Fibroblast of the aortic adventitia (primary cell): ENCODE measurements around the gene ACRV1. TPM values are rescaled to one million over a fixed set of nuclear protein-coding genes. Genes with fewer than 3 reads are reported as not detected.

Source experiments
- DNase-seq: peaks from one replicate; pipeline ENCODE4 v3.0.0-alpha.2; 2010; ENCODE audit warnings: low read depth
- H3K4me3 ChIP-seq: 2 replicates; pipeline ENCODE4 v1.5.1; 2011; ENCODE audit warnings: low read depth, mild to moderate bottlenecking, control low read depth, low read length, moderate library complexity
- total RNA-seq: library from RNA; depleted of rRNA; stranded (reverse); fragments of >200 nt; gene quantifications from 2 replicates; pipeline ENCODE4 v1.2.3, GENCODE V29; 2012; ENCODE audit warnings: low replicate concordance
- TF ChIP-seq, protein P1 (sequence below): IDR thresholded peaks from 2 replicates; pipeline ENCODE4 v1.5.1; 2011; ENCODE audit warnings: mild to moderate bottlenecking, low read length, control low read depth, inconsistent platforms; ENCODE audit not compliant: insufficient read depth

ACRV1 gene
- total RNA-seq, 1 donor: not detected

DNA sequence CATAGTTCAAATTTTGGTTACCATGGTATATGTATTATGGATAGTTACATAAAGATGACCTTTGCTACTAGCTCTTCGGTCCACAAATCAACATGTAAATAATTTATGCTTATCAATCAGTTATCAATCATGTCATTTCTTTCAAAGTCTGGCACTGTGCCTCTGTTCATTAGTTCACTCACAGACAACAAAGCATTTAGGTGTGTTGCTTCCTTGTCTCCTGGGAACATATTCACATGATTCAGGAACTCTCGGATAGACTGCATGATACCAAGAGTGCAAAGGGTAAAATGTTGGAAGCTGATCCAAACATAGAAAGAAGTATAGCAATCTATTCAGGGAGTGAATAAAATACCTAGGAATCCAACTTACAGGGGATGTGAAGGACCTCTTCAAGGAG, 14.3 kb upstream of the ACRV1 start:
- no peak for DNase-seq
- H3K4me3 ChIP-seq: no peak overlapping the region
- TF ChIP-seq, protein P1, sequence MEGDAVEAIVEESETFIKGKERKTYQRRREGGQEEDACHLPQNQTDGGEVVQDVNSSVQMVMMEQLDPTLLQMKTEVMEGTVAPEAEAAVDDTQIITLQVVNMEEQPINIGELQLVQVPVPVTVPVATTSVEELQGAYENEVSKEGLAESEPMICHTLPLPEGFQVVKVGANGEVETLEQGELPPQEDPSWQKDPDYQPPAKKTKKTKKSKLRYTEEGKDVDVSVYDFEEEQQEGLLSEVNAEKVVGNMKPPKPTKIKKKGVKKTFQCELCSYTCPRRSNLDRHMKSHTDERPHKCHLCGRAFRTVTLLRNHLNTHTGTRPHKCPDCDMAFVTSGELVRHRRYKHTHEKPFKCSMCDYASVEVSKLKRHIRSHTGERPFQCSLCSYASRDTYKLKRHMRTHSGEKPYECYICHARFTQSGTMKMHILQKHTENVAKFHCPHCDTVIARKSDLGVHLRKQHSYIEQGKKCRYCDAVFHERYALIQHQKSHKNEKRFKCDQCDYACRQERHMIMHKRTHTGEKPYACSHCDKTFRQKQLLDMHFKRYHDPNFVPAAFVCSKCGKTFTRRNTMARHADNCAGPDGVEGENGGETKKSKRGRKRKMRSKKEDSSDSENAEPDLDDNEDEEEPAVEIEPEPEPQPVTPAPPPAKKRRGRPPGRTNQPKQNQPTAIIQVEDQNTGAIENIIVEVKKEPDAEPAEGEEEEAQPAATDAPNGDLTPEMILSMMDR: no peak

DNA sequence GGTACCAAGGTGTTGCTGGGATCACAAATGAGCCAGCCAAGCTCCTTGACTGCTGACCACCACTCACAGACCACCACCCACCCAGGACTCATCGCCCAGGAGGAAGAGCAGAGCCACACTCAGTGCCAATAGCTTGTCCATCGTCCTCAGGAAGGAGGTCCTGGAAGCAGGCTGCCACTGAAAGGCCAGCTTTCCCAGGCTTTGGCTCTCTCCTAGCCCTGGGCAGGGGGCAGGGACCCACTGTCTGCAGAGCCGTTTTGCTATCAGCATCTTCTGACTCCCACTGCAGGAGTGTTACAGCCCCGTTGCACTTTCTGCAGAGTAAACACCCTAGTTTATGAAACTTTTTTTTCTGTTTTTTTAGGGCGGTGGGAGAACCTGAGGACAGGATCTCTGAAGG, 12.2 kb upstream of the ACRV1 start:
- no peak for DNase-seq
- TF ChIP-seq, protein P1: no peak
- H3K4me3 ChIP-seq: no peak overlapping the region

DNA sequence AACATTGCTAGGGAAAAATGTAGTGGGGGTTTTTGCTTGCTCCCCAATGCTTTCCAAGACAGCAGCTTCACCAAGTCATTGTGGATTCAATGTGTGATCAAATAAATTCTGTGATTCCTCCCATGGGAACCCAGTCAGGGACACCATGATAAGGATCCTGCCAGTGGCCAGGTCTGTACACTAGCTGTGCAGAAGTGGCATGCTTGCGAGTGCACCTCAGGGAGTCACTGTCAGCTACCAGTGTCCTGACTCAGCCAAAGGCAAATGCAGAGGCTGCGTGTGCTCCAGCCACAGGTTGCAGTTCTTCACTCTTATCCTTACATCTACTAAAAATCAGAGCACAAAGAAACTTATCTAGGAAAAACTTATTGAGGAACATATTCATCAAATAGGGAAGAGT, 9.4 kb upstream of the ACRV1 start:
- no peak overlapping the region for H3K4me3 ChIP-seq
- TF ChIP-seq, protein P1: no peak
- no peak for DNase-seq

DNA sequence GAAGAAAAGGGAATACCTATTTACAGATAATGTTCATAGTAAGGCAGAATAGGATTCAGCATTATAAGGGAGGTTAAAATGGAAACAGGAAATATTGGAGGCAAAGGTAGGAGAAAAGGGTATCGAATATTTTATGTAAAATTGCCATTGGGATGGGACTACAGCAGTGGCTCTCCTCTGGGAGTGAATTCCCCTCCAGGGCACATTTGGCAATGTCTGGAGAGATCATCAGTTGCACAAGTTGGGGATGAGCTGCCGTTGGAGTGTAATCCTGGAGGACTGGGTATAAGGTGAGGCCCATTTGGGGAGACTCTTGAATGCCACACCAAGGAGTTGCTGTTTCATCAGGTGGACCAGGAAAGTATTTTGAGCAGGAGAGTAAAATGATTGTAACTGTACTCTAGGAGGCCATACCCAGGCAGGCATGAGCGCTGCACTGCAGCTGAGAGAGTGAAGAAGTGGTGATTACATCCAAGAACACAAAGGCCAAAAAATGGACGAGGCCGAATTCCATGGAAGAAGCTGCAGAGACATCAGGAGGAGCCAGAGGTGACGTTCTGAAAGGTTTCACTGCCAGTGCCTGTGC, 8.7 kb upstream of the ACRV1 start:
- DNase-seq: no peak
- no peak overlapping the region for H3K4me3 ChIP-seq
- TF ChIP-seq, protein P1: no peak

DNA sequence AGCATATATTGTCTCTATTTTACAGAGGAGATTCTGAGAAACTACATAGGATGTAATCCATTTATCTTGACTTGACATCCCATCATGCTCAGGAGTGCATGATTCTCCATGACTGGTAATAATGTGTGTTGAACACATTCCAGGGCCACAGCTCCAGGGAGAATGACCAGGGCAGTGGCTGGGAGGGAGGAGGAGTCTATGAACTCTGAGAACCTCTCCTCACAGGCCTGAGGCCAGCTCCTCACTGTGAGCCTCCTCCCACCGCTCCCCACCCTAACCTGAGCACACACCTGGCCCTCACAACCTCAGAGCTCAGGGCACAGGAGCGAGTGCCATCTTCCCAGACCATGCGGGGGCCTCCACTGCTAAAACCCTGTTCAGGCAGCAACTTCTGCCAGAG, 8.0 kb upstream of the ACRV1 start:
- TF ChIP-seq, protein P1: no peak
- no peak overlapping the region for H3K4me3 ChIP-seq
- no peak for DNase-seq

DNA sequence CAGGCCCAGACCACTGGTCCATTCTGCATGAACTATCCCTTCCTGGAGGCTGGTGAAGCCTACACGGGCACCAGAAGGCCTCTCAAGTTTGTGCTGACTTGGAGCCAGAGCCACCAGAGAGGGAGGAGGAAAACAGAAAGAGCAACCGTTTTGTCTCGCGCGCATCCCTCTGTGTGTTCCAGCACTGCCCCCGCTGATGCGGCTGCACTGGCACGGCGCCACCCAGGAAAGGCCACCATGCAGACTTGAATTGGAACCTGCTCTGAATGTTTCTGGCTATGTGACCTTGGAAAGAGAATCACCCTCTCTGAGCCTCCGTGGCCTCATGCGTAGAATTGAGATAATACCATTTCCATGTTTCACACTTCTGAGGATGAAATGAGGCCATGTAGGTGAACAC, 7.4 kb upstream of the ACRV1 start:
- DNase-seq: no peak
- TF ChIP-seq, protein P1: no peak
- H3K4me3 ChIP-seq: no peak overlapping the region

DNA sequence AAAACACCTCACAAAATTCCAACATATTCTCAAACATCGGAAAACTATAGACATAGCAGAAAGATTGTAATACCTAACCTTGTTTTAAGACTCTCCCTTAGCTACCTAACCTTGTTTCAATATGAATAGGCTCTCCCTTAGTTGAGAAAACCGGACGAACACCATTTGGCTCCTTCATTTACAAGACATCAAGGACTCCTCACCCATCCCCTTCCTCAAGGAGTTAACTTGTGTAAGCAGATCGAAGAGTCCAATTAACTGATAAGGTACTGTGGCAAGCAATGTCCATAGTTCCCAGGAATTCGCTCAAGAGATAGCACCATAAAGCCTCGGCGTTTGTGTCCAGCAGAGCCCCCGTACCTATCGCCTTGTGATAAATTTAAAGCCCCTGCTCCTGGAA, 4.6 kb upstream of the ACRV1 start:
- DNase-seq: no peak
- TF ChIP-seq, protein P1: no peak
- no peak overlapping the region for H3K4me3 ChIP-seq
